Measurements from ENCODE around the gene ATM.

DNA sequence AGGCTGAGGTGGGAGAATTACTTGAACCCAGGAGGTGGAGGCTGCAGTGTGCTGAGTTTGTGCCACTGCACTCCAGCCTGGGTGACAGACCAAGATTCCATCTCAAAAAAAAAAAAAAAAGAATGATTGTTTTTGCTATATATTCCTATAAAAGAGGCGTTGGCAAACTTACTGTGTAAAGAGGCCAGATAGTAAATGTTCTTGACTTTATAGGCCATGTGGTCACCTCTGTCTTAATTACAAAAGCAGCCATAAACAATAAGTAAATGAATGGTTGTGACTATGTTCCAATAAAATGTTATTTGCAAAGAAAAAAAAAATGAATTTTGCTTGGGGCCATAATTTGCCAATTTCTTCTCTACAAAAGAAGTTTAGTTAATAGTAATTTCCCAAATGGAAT lies 12.3 kb downstream of the ATM start:
- TF ChIP-seq, protein P1, sequence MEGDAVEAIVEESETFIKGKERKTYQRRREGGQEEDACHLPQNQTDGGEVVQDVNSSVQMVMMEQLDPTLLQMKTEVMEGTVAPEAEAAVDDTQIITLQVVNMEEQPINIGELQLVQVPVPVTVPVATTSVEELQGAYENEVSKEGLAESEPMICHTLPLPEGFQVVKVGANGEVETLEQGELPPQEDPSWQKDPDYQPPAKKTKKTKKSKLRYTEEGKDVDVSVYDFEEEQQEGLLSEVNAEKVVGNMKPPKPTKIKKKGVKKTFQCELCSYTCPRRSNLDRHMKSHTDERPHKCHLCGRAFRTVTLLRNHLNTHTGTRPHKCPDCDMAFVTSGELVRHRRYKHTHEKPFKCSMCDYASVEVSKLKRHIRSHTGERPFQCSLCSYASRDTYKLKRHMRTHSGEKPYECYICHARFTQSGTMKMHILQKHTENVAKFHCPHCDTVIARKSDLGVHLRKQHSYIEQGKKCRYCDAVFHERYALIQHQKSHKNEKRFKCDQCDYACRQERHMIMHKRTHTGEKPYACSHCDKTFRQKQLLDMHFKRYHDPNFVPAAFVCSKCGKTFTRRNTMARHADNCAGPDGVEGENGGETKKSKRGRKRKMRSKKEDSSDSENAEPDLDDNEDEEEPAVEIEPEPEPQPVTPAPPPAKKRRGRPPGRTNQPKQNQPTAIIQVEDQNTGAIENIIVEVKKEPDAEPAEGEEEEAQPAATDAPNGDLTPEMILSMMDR (IDR thresholded peaks at IDR 0.05) = no peak
- TF ChIP-seq POLR2A (IDR thresholded peaks at IDR 0.05) = no peak
